GM10266 (cell line): ENCODE data around the gene SLBP.
A peak's percentile ranks its signal among the peaks of the same experiment; 100 is the strongest.

Source experiments
- DNase-seq: peaks from one replicate; pipeline ENCODE4 v3.0.0; 2012; ENCODE audit errors: extremely low spot score
- CTCF ChIP-seq: IDR thresholded peaks from 2 replicates; pipeline ENCODE4 v1.5.1; 2012; ENCODE audit warnings: mild to moderate bottlenecking, low read depth; ENCODE audit not compliant: control insufficient read depth, insufficient read depth; ENCODE audit errors: missing control alignments

The SLBP gene

GRCh38 chr4:1721003-1721665, 9.0 kb upstream of the SLBP start, which contains the start of the genes TACC3 and TMEM129:
Gene TACC3, plus strand, starts transcription at chr4:1721521. Its CDS starts 1,901 bp downstream, at chr4:1723422.
Gene TMEM129, minus strand, starts transcription at chr4:1721323. Its CDS starts 486 bp downstream, at chr4:1720837.
- no peak for TF ChIP-seq CTCF
- DNase-seq = peak; percentile 100

GRCh38 chr4:1720163-1720983, 8.3 kb upstream of the SLBP start:
- DNase-seq = peak; percentile 69
- peak; percentile 2 for TF ChIP-seq CTCF

GRCh38 chr4:1718095-1718850, 6.2 kb upstream of the SLBP start:
- no peak for TF ChIP-seq CTCF
- no peak for DNase-seq

GRCh38 chr4:1717129-1718094, 5.3 kb upstream of the SLBP start:
- no peak for TF ChIP-seq CTCF
- no peak for DNase-seq

GRCh38 chr4:1716065-1716945, 4.2 kb upstream of the SLBP start:
- no peak for DNase-seq
- TF ChIP-seq CTCF = no peak
